Ishikawa (cell line): ENCODE data around the gene CASP10.

Experiments
- CEBPB ChIP-seq: IDR thresholded peaks from 2 replicates; pipeline ENCODE4 v1.6.1; 2012
- CREB1 ChIP-seq: IDR thresholded peaks from 2 replicates; pipeline ENCODE4 v1.6.1; 2012; ENCODE audit warnings: low read depth
- EGR1 ChIP-seq: IDR thresholded peaks from 2 replicates; pipeline ENCODE4 v1.6.1; 2012
- EP300 ChIP-seq: IDR thresholded peaks from 2 replicates; pipeline ENCODE4 v1.6.1; 2012; ENCODE audit warnings: borderline replicate concordance
- FOXM1 ChIP-seq: IDR thresholded peaks from 2 replicates; pipeline ENCODE4 v1.6.1; 2012; ENCODE audit warnings: low read depth, borderline replicate concordance
- RAD21 ChIP-seq: IDR thresholded peaks from 2 replicates; pipeline ENCODE4 v1.6.1; 2012; ENCODE audit warnings: low read depth
- TAF1 ChIP-seq: IDR thresholded peaks from 2 replicates; pipeline ENCODE4 v1.6.1; 2012; ENCODE audit warnings: low read depth, mild to moderate bottlenecking
- TCF12 ChIP-seq: IDR thresholded peaks from 2 replicates; pipeline ENCODE4 v1.6.1; 2012; ENCODE audit warnings: low read depth
- TEAD4 ChIP-seq: IDR thresholded peaks from 2 replicates; pipeline ENCODE4 v1.6.1; 2012
- USF1 ChIP-seq: IDR thresholded peaks from 2 replicates; pipeline ENCODE4 v1.6.1; 2012
- YY1 ChIP-seq: IDR thresholded peaks from 2 replicates; pipeline ENCODE4 v1.6.1; 2012; ENCODE audit warnings: low read depth
- ZBTB7A ChIP-seq: IDR thresholded peaks from 2 replicates; pipeline ENCODE4 v1.6.1; 2012; ENCODE audit warnings: low read depth
- TF ChIP-seq, protein P1 (sequence below): IDR thresholded peaks from 2 replicates; pipeline ENCODE4 v1.6.1; 2012
- TF ChIP-seq, protein P2 (sequence below): IDR thresholded peaks from 2 replicates; pipeline ENCODE4 v1.6.1; 2012; ENCODE audit warnings: low read depth, mild to moderate bottlenecking

DNA sequence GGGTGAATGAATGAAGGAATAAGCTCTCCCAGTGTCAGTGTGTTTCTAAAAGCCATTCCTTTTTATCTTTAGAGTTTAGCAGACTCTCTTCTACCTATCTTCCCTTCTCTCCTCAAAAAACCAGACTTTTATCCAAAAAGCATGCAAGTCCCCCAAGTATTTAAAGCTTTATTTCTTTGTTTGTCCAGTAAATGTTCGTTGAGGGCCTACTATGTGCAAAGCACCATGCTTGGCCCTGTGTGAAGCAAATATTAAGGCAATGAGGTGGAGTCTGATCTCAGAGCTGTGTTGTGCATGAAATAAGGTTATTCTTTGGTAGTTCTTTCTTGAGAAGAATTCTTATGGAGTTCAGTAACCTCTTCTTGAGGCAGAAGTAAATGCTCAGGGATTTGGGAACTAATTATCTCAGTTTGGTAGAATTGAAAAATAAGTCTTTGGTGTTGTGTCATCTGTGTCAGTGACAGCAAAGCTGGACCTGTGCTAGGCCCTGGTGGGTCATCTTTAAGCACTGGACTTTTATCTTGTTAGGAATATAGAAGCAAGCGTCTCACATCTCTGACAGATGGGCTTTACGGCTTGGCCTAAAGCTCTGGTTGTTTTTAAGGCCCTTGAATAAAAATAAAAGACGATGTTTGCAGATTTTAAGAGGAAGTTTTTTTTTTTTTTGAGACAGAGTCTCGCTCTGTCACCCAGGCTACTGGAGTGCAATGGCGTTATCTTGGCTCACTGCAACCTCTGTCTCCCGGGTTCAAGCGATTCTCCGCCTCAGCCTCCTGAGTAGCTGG, 28.1 kb upstream of the CASP10 start:
- TF ChIP-seq RAD21, result no peak
- TF ChIP-seq CREB1, result no peak
- TF ChIP-seq, protein P1, sequence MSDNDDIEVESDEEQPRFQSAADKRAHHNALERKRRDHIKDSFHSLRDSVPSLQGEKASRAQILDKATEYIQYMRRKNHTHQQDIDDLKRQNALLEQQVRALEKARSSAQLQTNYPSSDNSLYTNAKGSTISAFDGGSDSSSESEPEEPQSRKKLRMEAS, result no peak
- TF ChIP-seq, protein P2, sequence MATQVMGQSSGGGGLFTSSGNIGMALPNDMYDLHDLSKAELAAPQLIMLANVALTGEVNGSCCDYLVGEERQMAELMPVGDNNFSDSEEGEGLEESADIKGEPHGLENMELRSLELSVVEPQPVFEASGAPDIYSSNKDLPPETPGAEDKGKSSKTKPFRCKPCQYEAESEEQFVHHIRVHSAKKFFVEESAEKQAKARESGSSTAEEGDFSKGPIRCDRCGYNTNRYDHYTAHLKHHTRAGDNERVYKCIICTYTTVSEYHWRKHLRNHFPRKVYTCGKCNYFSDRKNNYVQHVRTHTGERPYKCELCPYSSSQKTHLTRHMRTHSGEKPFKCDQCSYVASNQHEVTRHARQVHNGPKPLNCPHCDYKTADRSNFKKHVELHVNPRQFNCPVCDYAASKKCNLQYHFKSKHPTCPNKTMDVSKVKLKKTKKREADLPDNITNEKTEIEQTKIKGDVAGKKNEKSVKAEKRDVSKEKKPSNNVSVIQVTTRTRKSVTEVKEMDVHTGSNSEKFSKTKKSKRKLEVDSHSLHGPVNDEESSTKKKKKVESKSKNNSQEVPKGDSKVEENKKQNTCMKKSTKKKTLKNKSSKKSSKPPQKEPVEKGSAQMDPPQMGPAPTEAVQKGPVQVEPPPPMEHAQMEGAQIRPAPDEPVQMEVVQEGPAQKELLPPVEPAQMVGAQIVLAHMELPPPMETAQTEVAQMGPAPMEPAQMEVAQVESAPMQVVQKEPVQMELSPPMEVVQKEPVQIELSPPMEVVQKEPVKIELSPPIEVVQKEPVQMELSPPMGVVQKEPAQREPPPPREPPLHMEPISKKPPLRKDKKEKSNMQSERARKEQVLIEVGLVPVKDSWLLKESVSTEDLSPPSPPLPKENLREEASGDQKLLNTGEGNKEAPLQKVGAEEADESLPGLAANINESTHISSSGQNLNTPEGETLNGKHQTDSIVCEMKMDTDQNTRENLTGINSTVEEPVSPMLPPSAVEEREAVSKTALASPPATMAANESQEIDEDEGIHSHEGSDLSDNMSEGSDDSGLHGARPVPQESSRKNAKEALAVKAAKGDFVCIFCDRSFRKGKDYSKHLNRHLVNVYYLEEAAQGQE, result no peak
- no peak for TF ChIP-seq TAF1
- no peak for TF ChIP-seq USF1
- TF ChIP-seq YY1, result no peak
- TF ChIP-seq TEAD4, result no peak
- TF ChIP-seq EP300, result no peak
- no peak for TF ChIP-seq EGR1
- no peak for TF ChIP-seq ZBTB7A
- no peak for TF ChIP-seq CEBPB
- TF ChIP-seq FOXM1, result no peak
- TF ChIP-seq TCF12, result no peak
